Measurements from ENCODE around the gene ATAD3B. TPM values are rescaled to one million over a fixed set of nuclear protein-coding genes. Genes with fewer than 3 reads are reported as not detected.
"Not testable (repeated sequence)": the region's sequence is repeated elsewhere in the genome, so short reads cannot be mapped to it uniquely, and the experiment has no call there.

ATAD3B gene
- total RNA-seq, 5 donors from 2014 or later (not counting 1 experiment from before 2014, with no cell fraction given): 52.1 to 69.3 (median 57.2) TPM

GRCh38 chr1:1505366-1505798, 33.8 kb downstream of the ATAD3B start:
- CTCF ChIA-PET: interaction anchor here (0.6 to 1.2 kb wide), 3 partner anchors 15 to 498 kb away, joined by 3 to 5 read pairs (median 3); no protein-coding TSS in a partner anchor
- H3K36me3 Mint-ChIP-seq; H3K27me3 ChIP-seq (replicated peaks in 1 of 2; ENCODE audit: control insufficient read depth in 2 of 2, extremely low read depth in 1 of 2, insufficient read depth in 2 of 2, low read length in 1 of 2); H3K27me3 Mint-ChIP-seq; H3K36me3 ChIP-seq (ENCODE audit: control insufficient read depth in 2 of 2, extremely low read depth in 1 of 2, insufficient read depth in 1 of 2, low read length in 1 of 2); H3K4me1 ChIP-seq (ENCODE audit: control insufficient read depth in 1 of 2, extremely low read depth in 1 of 2, insufficient read depth in 2 of 2, low read length in 2 of 2); H3K9me3 Mint-ChIP-seq; H3K9me3 ChIP-seq; POLR2A ChIA-PET: not testable (repeated sequence)
- H3K4me3 ChIP-seq (ENCODE audit: control insufficient read depth in 1 of 2, extremely low read depth in 1 of 2, low read length in 1 of 2): peak overlapping the region in 1 of 2 donors; percentile 15
- WGBS (ENCODE audit: insufficient coverage): no CpG with 5 or more reads among the region's 22 CpGs
- H3K4me3 Mint-ChIP-seq: peak overlapping the region; percentile 71 to 80 (median 77)
- ATAC-seq (replicated peaks in 1 of 4) (peak; percentile 22 to 66 (median 58)), DNase-seq (peak in 5 of 35 experiments; percentile 4 to 23 (median 15))
- peak overlapping the region; percentile 87 to 89 for H3K27ac Mint-ChIP-seq
- H3K27ac ChIP-seq (ENCODE audit: low read length): peak overlapping the region; percentile 71
- H3K4me1 Mint-ChIP-seq: peaks cover 8 to 14% (median 9%) of the 10 kb centered on the region in 3 donors

GRCh38 chr1:1505801-1506200, 34.2 kb downstream of the ATAD3B start:
- H3K27me3 Mint-ChIP-seq; POLR2A ChIA-PET; H3K4me3 ChIP-seq (ENCODE audit: control insufficient read depth in 1 of 2, extremely low read depth in 1 of 2, low read length in 1 of 2); H3K36me3 ChIP-seq (ENCODE audit: control insufficient read depth in 2 of 2, extremely low read depth in 1 of 2, insufficient read depth in 1 of 2, low read length in 1 of 2); H3K9me3 Mint-ChIP-seq; H3K27me3 ChIP-seq (replicated peaks in 1 of 2; ENCODE audit: control insufficient read depth in 2 of 2, extremely low read depth in 1 of 2, insufficient read depth in 2 of 2, low read length in 1 of 2); H3K36me3 Mint-ChIP-seq; H3K9me3 ChIP-seq; ATAC-seq (replicated peaks in 1 of 4); DNase-seq; CTCF ChIA-PET: not testable (repeated sequence)
- peak overlapping the region; percentile 71 to 80 (median 77) for H3K4me3 Mint-ChIP-seq
- peaks cover 10 to 16% (median 10%) of the 10 kb centered on the region in 3 donors for H3K4me1 Mint-ChIP-seq
- Histone ChIP-seq H3K27ac (ENCODE audit: low read length) (peak overlapping the region; percentile 44), H3K4me1 (ENCODE audit: control insufficient read depth in 1 of 2, extremely low read depth in 1 of 2, insufficient read depth in 2 of 2, low read length in 2 of 2) (peaks cover 0 to 10% of the 10 kb centered on the region in 2 experiments)
- WGBS (ENCODE audit: insufficient coverage): 100% methylated on average over 1 of the region's 5 CpGs
- peak overlapping the region; percentile 44 to 89 for H3K27ac Mint-ChIP-seq

GRCh38 chr1:1507305-1507704, 35.7 kb downstream of the ATAD3B start:
- Histone ChIP-seq H3K36me3 (ENCODE audit: control insufficient read depth in 2 of 2, extremely low read depth in 1 of 2, insufficient read depth in 1 of 2, low read length in 1 of 2) (no peaks in the 10 kb centered on the region), H3K27me3 (replicated peaks in 1 of 2; ENCODE audit: control insufficient read depth in 2 of 2, extremely low read depth in 1 of 2, insufficient read depth in 2 of 2, low read length in 1 of 2) (no peaks in the 10 kb centered on the region), H3K9me3 (no peaks in the 10 kb centered on the region), H3K4me1 (ENCODE audit: control insufficient read depth in 1 of 2, extremely low read depth in 1 of 2, insufficient read depth in 2 of 2, low read length in 2 of 2) (peaks cover 3 to 14% of the 10 kb centered on the region in 2 experiments), H3K27ac (ENCODE audit: low read length) (no peak overlapping the region), H3K4me3 (ENCODE audit: control insufficient read depth in 1 of 2, extremely low read depth in 1 of 2, low read length in 1 of 2) (no peak overlapping the region)
- peaks cover 14 to 21% (median 18%) of the 10 kb centered on the region in 3 donors for H3K4me1 Mint-ChIP-seq
- no peak overlapping the region for H3K27ac Mint-ChIP-seq
- ChIA-PET CTCF (no interaction called here), POLR2A (no interaction called here)
- no peaks in the 10 kb centered on the region for H3K9me3 Mint-ChIP-seq
- H3K36me3 Mint-ChIP-seq: no peaks in the 10 kb centered on the region
- ATAC-seq (replicated peaks in 1 of 4) (no peak), DNase-seq (no peak)
- H3K4me3 Mint-ChIP-seq: peak overlapping the region in 1 of 3 donors; percentile 24
- no CpG with 5 or more reads among the region's 4 CpGs for WGBS (ENCODE audit: insufficient coverage)
- no peaks in the 10 kb centered on the region for H3K27me3 Mint-ChIP-seq

GRCh38 chr1:1508775-1509464, 37.4 kb downstream of the ATAD3B start:
- H3K27me3 Mint-ChIP-seq; POLR2A ChIA-PET; H3K9me3 Mint-ChIP-seq; H3K27ac Mint-ChIP-seq; ATAC-seq (replicated peaks in 1 of 4); H3K4me3 Mint-ChIP-seq; CTCF ChIA-PET; H3K36me3 ChIP-seq (ENCODE audit: control insufficient read depth in 2 of 2, extremely low read depth in 1 of 2, insufficient read depth in 1 of 2, low read length in 1 of 2); H3K9me3 ChIP-seq; H3K27ac ChIP-seq (ENCODE audit: low read length); H3K36me3 Mint-ChIP-seq; DNase-seq; H3K4me3 ChIP-seq (ENCODE audit: control insufficient read depth in 1 of 2, extremely low read depth in 1 of 2, low read length in 1 of 2); H3K27me3 ChIP-seq (replicated peaks in 1 of 2; ENCODE audit: control insufficient read depth in 2 of 2, extremely low read depth in 1 of 2, insufficient read depth in 2 of 2, low read length in 1 of 2): not testable (repeated sequence)
- peaks cover 3 to 22% of the 10 kb centered on the region in 2 experiments for H3K4me1 ChIP-seq (ENCODE audit: control insufficient read depth in 1 of 2, extremely low read depth in 1 of 2, insufficient read depth in 2 of 2, low read length in 2 of 2)
- 66% methylated on average over 8 of the region's 34 CpGs for WGBS (ENCODE audit: insufficient coverage)
- H3K4me1 Mint-ChIP-seq: peaks cover 18 to 24% (median 21%) of the 10 kb centered on the region in 3 donors

- H3K36me3 ChIP-seq (ENCODE audit: control insufficient read depth in 2 of 2, extremely low read depth in 1 of 2, insufficient read depth in 1 of 2, low read length in 1 of 2); H3K4me3 Mint-ChIP-seq; H3K36me3 Mint-ChIP-seq; H3K27ac ChIP-seq (ENCODE audit: low read length); H3K4me3 ChIP-seq (ENCODE audit: control insufficient read depth in 1 of 2, extremely low read depth in 1 of 2, low read length in 1 of 2); H3K9me3 Mint-ChIP-seq; POLR2A ChIA-PET; H3K27me3 Mint-ChIP-seq; CTCF ChIA-PET; ATAC-seq (replicated peaks in 1 of 4); H3K9me3 ChIP-seq; H3K27me3 ChIP-seq (replicated peaks in 1 of 2; ENCODE audit: control insufficient read depth in 2 of 2, extremely low read depth in 1 of 2, insufficient read depth in 2 of 2, low read length in 1 of 2); H3K27ac Mint-ChIP-seq; DNase-seq: not testable (repeated sequence)
- WGBS (ENCODE audit: insufficient coverage): 74% methylated on average over 7 of the region's 21 CpGs
- H3K4me1 ChIP-seq (ENCODE audit: control insufficient read depth in 1 of 2, extremely low read depth in 1 of 2, insufficient read depth in 2 of 2, low read length in 2 of 2): peaks cover 3 to 22% of the 10 kb centered on the region in 2 experiments
- peaks cover 18 to 24% (median 21%) of the 10 kb centered on the region in 3 donors for H3K4me1 Mint-ChIP-seq
Observed at GRCh38 chr1:1509465-1509850, 37.9 kb downstream of the ATAD3B start.

GRCh38 chr1:1510912-1511532, 39.5 kb downstream of the ATAD3B start:
- no peaks in the 10 kb centered on the region for H3K9me3 Mint-ChIP-seq
- H3K36me3 Mint-ChIP-seq: no peaks in the 10 kb centered on the region
- POLR2A ChIA-PET: no interaction called here
- CTCF ChIA-PET: interaction anchor here in 1 of 2 donors (0.6 kb wide), 2 partner anchors 12 to 62 kb away, joined by 3 to 6 read pairs; no protein-coding TSS in a partner anchor
- H3K27me3 Mint-ChIP-seq: no peaks in the 10 kb centered on the region
- Histone ChIP-seq H3K27ac (ENCODE audit: low read length) (no peak overlapping the region), H3K27me3 (replicated peaks in 1 of 2; ENCODE audit: control insufficient read depth in 2 of 2, extremely low read depth in 1 of 2, insufficient read depth in 2 of 2, low read length in 1 of 2) (no peaks in the 10 kb centered on the region), H3K4me3 (ENCODE audit: control insufficient read depth in 1 of 2, extremely low read depth in 1 of 2, low read length in 1 of 2) (peak overlapping the region; percentile 78 to 81), H3K36me3 (ENCODE audit: control insufficient read depth in 2 of 2, extremely low read depth in 1 of 2, insufficient read depth in 1 of 2, low read length in 1 of 2) (peaks cover 0 to 3% of the 10 kb centered on the region in 2 donors), H3K9me3 (no peaks in the 10 kb centered on the region), H3K4me1 (ENCODE audit: control insufficient read depth in 1 of 2, extremely low read depth in 1 of 2, insufficient read depth in 2 of 2, low read length in 2 of 2) (peaks cover 3 to 14% of the 10 kb centered on the region in 2 experiments)
- ATAC-seq (replicated peaks in 1 of 4) (no peak), DNase-seq (no peak)
- peaks cover 7 to 18% (median 13%) of the 10 kb centered on the region in 3 donors for H3K4me1 Mint-ChIP-seq
- peak overlapping the region; percentile 78 to 82 for H3K27ac Mint-ChIP-seq
- H3K4me3 Mint-ChIP-seq: peak overlapping the region; percentile 79 to 92 (median 83)
- 6% methylated on average over 11 of the region's 17 CpGs for WGBS (ENCODE audit: insufficient coverage)

Data from T-cell (primary cell).